Common myeloid progenitor, CD34-positive (primary cell): ENCODE results near the gene EXD3.

Experiments used
- CTCF ChIA-PET: fragments of 350-600 bp; sonication (Branson Sonifier 250); formaldehyde crosslinking; loops from one replicate; lab custom pipeline; 2021; ENCODE audit warnings: antibody characterized with exemption; lab: Charles Lee
- POLR2A ChIA-PET: fragments of 350-600 bp; sonication (Branson Sonifier 250); formaldehyde crosslinking; loops from one replicate; lab custom pipeline; 2021; ENCODE audit warnings: antibody characterized with exemption; lab: Charles Lee
- DNase-seq, 3 donors: peaks; one replicate each; pipeline versions ENCODE4 v3.0.0 to v3.0.0-alpha.2; 2013
- H3K27ac ChIP-seq, 2 experiments: 1 replicate in 1 of 2; 2 replicates in 1 of 2; pipeline ENCODE4 v1.7.0; 2013; ENCODE audit warnings: inconsistent platforms in 2 of 2, low read length in 2 of 2, mild to moderate bottlenecking in 2 of 2, low read depth in 1 of 2, moderate library complexity in 1 of 2; ENCODE audit not compliant: severe bottlenecking in 2 of 2, insufficient read depth in 1 of 2, poor library complexity in 1 of 2
- H3K27me3 ChIP-seq, 5 experiments: replicated peaks in 2 of 5; 1 replicate in 3 of 5; 2 replicates in 2 of 5; pipeline versions ENCODE4 v1.6.1 to v1.7.0; 2013; ENCODE audit warnings: low read length in 4 of 5, mild to moderate bottlenecking in 2 of 5, moderate library complexity in 2 of 5, inconsistent platforms in 1 of 5; ENCODE audit not compliant: insufficient read depth in 5 of 5, control insufficient read depth in 4 of 5
- H3K36me3 ChIP-seq, 4 experiments: 1 replicate in 2 of 4; 2 replicates in 2 of 4; pipeline versions ENCODE4 v1.6.1 to v1.7.0; 2013; ENCODE audit warnings: low read length in 3 of 4, control low read depth in 1 of 4, mild to moderate bottlenecking in 1 of 4; ENCODE audit not compliant: control insufficient read depth in 4 of 4, insufficient read depth in 4 of 4
- H3K4me1 ChIP-seq, 4 experiments: 1 replicate in 3 of 4; 2 replicates in 1 of 4; pipeline versions ENCODE4 v1.6.1 to v1.7.1; 2013; ENCODE audit warnings: low read length in 3 of 4, mild to moderate bottlenecking in 3 of 4, control low read depth in 1 of 4, inconsistent platforms in 1 of 4, moderate library complexity in 1 of 4; ENCODE audit not compliant: control insufficient read depth in 4 of 4, insufficient read depth in 4 of 4; ENCODE audit errors: control extremely low read depth in 1 of 4
- H3K4me3 ChIP-seq, 7 experiments: 1 replicate in 4 of 7; 2 replicates in 3 of 7; pipeline versions ENCODE4 v1.5.1 to v1.7.0; 2013; ENCODE audit warnings: mild to moderate bottlenecking in 7 of 7, low read length in 6 of 7, moderate library complexity in 6 of 7, inconsistent platforms in 2 of 7, low read depth in 2 of 7, control low read depth in 1 of 7; ENCODE audit not compliant: insufficient read depth in 4 of 7, control insufficient read depth in 1 of 7; ENCODE audit errors: extremely low read depth in 1 of 7
- H3K9me3 ChIP-seq, 5 experiments: 1 replicate in 4 of 5; 2 replicates in 1 of 5; pipeline versions ENCODE4 v1.6.1 to v1.7.1; 2013; ENCODE audit warnings: low read length in 4 of 5, mild to moderate bottlenecking in 2 of 5, inconsistent platforms in 1 of 5, low read depth in 1 of 5, moderate library complexity in 1 of 5; ENCODE audit not compliant: control insufficient read depth in 4 of 5, insufficient read depth in 2 of 5; ENCODE audit errors: control extremely low read depth in 1 of 5
- WGBS: methylation state at CpG from one replicate; pipeline ENCODE4 v1.1.5; 2013; ENCODE audit not compliant: insufficient coverage; 5-methylcytosine and 5-hydroxymethylcytosine counted together

EXD3 gene

GRCh38 chr9:137447722-137448601 lies 25.0 kb upstream of the EXD3 start:
- DNase-seq: no peak
- POLR2A ChIA-PET: interaction anchor here (1.5 kb wide), 1 partner anchor 12 kb away, joined by 4 read pairs; no protein-coding TSS in a partner anchor
- H3K4me1 ChIP-seq: peaks cover 0 to 40% (median 19%) of the 10 kb centered on the region in 4 experiments
- 92% methylated on average over 20 of the region's 27 CpGs for WGBS
- no peaks in the 10 kb centered on the region for H3K9me3 ChIP-seq
- H3K27me3 ChIP-seq: peaks cover 0 to under 1% (median 0%) of the 10 kb centered on the region in 5 experiments
- no peak overlapping the region for H3K27ac ChIP-seq
- H3K36me3 ChIP-seq: peaks cover 0 to 23% (median 7%) of the 10 kb centered on the region in 4 experiments
- CTCF ChIA-PET: interaction anchor here (1.1 to 1.7 kb wide), 3 partner anchors 13 to 162 kb away, joined by 3 to 5 read pairs (median 3); no protein-coding TSS in a partner anchor
- H3K4me3 ChIP-seq: no peak overlapping the region

GRCh38 chr9:137446851-137447471 lies 24.0 kb upstream of the EXD3 start:
- peaks cover 0 to 2% (median 0%) of the 10 kb centered on the region in 5 experiments for H3K27me3 ChIP-seq
- ChIA-PET CTCF (interaction anchor here (0.8 to 5.0 kb wide), 8 partner anchors 11 to 161 kb away, joined by 3 to 33 read pairs (median 4); partner anchors contain the start of genes EXD3 and NOXA1), POLR2A (no interaction called here)
- peaks cover 0 to 30% (median 13%) of the 10 kb centered on the region in 4 experiments for H3K4me1 ChIP-seq
- 82% methylated on average over 20 of the region's 21 CpGs for WGBS
- H3K4me3 ChIP-seq: no peak overlapping the region
- no peak overlapping the region for H3K27ac ChIP-seq
- DNase-seq: no peak
- H3K36me3 ChIP-seq: peaks cover 0 to 20% (median 7%) of the 10 kb centered on the region in 4 experiments
- no peaks in the 10 kb centered on the region for H3K9me3 ChIP-seq

GRCh38 chr9:137445930-137446431 lies 23.0 kb upstream of the EXD3 start:
- Histone ChIP-seq H3K27ac (no peak overlapping the region), H3K4me1 (peaks cover 0 to 32% (median 13%) of the 10 kb centered on the region in 4 experiments), H3K27me3 (peaks cover 0 to 2% (median 0%) of the 10 kb centered on the region in 5 experiments), H3K4me3 (no peak overlapping the region), H3K9me3 (no peaks in the 10 kb centered on the region), H3K36me3 (peaks cover 0 to 20% (median 7%) of the 10 kb centered on the region in 4 experiments)
- ChIA-PET POLR2A (interaction anchor here (0.6 kb wide), 1 partner anchor 22 kb away, joined by 3 read pairs; no protein-coding TSS in a partner anchor), CTCF (interaction anchor here (0.8 to 5.0 kb wide), 9 partner anchors 12 to 159 kb away, joined by 3 to 33 read pairs (median 5); partner anchors contain the start of genes EXD3 and NOXA1)
- DNase-seq: no peak
- 78% methylated on average over 15 of the region's 19 CpGs for WGBS

GRCh38 chr9:137445275-137445807 lies 22.4 kb upstream of the EXD3 start:
- ChIA-PET CTCF (interaction anchor here (1.4 to 5.0 kb wide), 7 partner anchors 11 to 158 kb away, joined by 3 to 33 read pairs (median 5); partner anchors contain the start of genes EXD3 and NOXA1), POLR2A (interaction anchor here (0.6 kb wide), 1 partner anchor 22 kb away, joined by 3 read pairs; no protein-coding TSS in a partner anchor)
- peaks cover 0 to 32% (median 11%) of the 10 kb centered on the region in 4 experiments for H3K4me1 ChIP-seq
- H3K27me3 ChIP-seq: peaks cover 0 to 2% (median 0%) of the 10 kb centered on the region in 5 experiments
- 67% methylated on average over 5 of the region's 14 CpGs for WGBS
- H3K9me3 ChIP-seq: no peaks in the 10 kb centered on the region
- H3K36me3 ChIP-seq: peaks cover 0 to 20% (median 7%) of the 10 kb centered on the region in 4 experiments
- H3K4me3 ChIP-seq: peak overlapping the region in 1 of 7 experiments; percentile 16
- no peak overlapping the region for H3K27ac ChIP-seq
- peak; percentile 81 to 93 (median 90) for DNase-seq

GRCh38 chr9:137444106-137444790 lies 21.3 kb upstream of the EXD3 start:
- CTCF ChIA-PET: interaction anchor here (0.7 to 5.0 kb wide), 11 partner anchors 9 to 1177 kb away, joined by 3 to 33 read pairs (median 5); partner anchors contain the start of genes EXD3 and NOXA1
- no peak for DNase-seq

GRCh38 chr9:137441935-137442321 lies 19.0 kb upstream of the EXD3 start:
- no peaks in the 10 kb centered on the region for H3K36me3 ChIP-seq
- H3K4me3 ChIP-seq: peak overlapping the region in 2 of 7 experiments; percentile 6 to 49
- peaks cover 0 to 2% (median 0%) of the 10 kb centered on the region in 5 experiments for H3K27me3 ChIP-seq
- no peak overlapping the region for H3K27ac ChIP-seq
- ChIA-PET CTCF (interaction anchor here (1.3 to 5.0 kb wide), 4 partner anchors 19 to 155 kb away, joined by 3 to 33 read pairs (median 7); partner anchors contain the start of genes EXD3 and NOXA1), POLR2A (no interaction called here)
- no peak for DNase-seq
- H3K9me3 ChIP-seq: no peaks in the 10 kb centered on the region
- WGBS: no CpG with 5 or more reads among the region's 7 CpGs
- H3K4me1 ChIP-seq: peaks cover 0 to 20% (median 8%) of the 10 kb centered on the region in 4 experiments

More at GRCh38 chr9:137444106-137444790, 21.3 kb upstream of the EXD3 start:
- H3K4me1 ChIP-seq: peaks cover 0 to 30% (median 9%) of the 10 kb centered on the region in 4 experiments
- no peak overlapping the region for H3K4me3 ChIP-seq
- peaks cover 0 to 12% (median 3%) of the 10 kb centered on the region in 4 experiments for H3K36me3 ChIP-seq
- no peaks in the 10 kb centered on the region for H3K9me3 ChIP-seq
- peaks cover 0 to 2% (median 0%) of the 10 kb centered on the region in 5 experiments for H3K27me3 ChIP-seq
- no peak overlapping the region for H3K27ac ChIP-seq
- 94% methylated on average over 13 of the region's 14 CpGs for WGBS
- POLR2A ChIA-PET: no interaction called here
